Activated T-cell treated with anti-CD3 and anti-CD28 coated beads for 48 hours (primary cell): ENCODE data around the gene PPP1R26.

Experiments used
- DNase-seq: peaks from one replicate; pipeline ENCODE4 v3.0.0-alpha.2; 2020; ENCODE audit warnings: low read depth

Gene PPP1R26

DNA sequence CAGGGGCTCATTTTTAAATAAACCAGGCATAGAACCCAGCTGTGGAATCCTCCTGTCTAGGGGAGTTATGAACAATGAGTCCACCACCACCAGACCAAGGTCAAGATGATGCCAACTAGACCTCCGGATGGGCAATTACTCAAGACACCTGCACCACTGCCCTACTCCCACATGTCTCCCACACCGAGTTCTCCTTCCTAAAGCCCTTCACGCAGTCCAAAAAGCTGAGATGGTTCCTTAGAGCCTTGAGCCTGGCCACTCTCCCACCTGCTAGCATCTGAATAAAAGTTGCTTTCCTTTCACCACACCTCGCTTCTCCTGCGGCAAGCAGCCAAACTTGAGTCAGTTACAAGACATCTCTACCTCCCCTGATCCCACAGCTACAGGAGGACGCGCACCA lies 15.4 kb upstream of the PPP1R26 start:
- no peak for DNase-seq

DNA sequence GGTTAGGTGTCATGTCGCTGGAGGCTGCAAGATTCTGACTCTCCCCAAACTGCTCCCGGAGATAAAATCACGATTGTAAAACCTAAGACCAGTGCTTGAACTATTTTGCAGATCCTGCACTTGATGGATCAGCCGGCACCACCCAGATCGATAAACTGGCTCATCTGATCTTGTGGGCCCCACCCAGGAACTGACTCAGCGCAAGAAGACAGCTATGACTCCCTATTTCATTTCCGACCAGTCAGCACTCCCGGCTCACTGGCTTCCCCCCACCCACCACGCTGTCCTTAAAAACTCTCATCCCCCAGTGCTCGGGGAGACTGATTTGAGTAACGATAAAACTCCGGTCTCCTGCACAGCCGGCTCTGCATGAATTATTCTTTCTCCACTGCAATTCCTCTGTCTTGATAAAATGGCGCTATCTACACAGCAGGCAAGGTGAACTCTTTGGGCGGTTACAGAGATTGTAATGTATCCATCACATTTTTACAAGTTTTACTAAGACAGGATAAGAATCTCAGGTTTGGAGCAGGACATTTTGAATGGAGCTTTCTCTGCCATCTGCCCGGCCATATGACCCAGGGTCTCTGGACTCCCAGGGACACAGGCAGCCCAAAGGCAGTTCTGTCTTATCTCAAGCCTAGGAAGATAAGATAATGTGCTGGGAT lies 10.6 kb upstream of the PPP1R26 start:
- peak; percentile 39 for DNase-seq

GRCh38 chr9:135471791-135472640 lies 7.6 kb upstream of the PPP1R26 start:
- no peak for DNase-seq

DNA sequence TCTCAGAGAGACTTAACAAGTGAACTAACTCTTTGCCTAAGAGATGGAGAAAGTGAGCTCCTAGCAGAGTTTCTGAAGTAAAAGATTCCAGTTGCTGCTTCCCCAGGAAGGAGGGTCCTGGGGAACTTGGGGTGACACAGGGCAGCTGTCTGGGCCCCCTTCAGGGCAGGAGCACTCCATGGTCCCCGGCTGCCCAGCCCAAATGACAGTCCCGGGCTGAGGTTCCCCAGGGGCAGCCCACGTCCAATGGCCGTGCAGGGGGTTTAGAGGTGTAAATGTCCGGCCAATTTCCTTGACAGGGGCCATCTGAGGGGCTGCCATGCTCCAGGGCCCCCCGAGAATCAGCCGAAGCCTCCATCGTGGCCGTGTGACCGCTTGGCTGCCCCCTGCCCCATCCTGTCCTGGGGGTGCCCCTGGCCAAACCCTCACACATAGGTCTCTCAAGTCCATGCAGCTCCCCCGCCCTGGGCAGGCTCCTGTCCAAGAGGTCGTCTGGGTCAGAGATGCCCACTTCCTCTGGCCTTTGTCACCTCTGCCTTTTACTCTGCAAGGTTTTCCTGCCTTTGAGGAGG lies 5.5 kb upstream of the PPP1R26 start:
- DNase-seq, result no peak

- DNase-seq, result peak; percentile 21
Observed at GRCh38 chr9:135474915-135475314, 4.7 kb upstream of the PPP1R26 start.

- DNase-seq, result no peak
Observed at GRCh38 chr9:135476561-135477355, 2.8 kb upstream of the PPP1R26 start.

- DNase-seq, result no peak
Observed at GRCh38 chr9:135478191-135478590, 1.4 kb upstream of the PPP1R26 start.

DNA sequence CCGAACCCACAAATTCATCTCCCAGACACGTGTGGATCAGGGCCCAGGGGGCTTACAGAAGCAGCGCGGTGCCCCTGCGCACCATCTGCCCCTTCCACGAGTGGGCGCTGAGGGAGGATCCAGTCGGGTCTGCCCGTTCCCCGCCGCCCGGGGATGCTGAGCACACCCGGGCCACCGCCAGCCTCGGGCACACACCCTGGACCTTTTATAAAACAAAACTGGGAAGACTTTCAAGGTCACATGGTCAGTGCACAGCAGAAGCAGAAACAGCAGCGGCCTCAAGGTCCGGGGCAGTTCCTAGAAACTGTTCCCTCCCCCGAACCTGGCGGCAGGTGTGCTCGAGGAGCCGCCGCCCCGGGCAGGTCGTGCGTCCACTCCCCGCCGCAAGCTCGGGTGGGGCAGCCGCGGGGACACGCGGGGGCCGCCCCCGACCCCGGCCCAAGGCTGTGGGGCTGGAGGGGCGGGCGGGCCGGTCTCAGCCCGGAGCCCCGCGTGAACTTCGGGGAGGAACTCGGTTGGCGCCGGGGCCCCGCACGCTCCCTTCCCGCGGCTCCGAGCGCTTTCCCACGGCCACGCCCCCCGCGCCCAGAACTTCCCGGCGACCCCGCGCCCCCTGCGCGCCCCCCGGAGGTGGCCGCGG lies 633 bp upstream of the PPP1R26 start:
- DNase-seq, result no peak

GRCh38 chr9:135480071-135480939 lies 723 bp downstream of the PPP1R26 start:
- DNase-seq, result no peak

- no peak for DNase-seq
Observed at GRCh38 chr9:135480940-135481310, 1.3 kb downstream of the PPP1R26 start.

DNA sequence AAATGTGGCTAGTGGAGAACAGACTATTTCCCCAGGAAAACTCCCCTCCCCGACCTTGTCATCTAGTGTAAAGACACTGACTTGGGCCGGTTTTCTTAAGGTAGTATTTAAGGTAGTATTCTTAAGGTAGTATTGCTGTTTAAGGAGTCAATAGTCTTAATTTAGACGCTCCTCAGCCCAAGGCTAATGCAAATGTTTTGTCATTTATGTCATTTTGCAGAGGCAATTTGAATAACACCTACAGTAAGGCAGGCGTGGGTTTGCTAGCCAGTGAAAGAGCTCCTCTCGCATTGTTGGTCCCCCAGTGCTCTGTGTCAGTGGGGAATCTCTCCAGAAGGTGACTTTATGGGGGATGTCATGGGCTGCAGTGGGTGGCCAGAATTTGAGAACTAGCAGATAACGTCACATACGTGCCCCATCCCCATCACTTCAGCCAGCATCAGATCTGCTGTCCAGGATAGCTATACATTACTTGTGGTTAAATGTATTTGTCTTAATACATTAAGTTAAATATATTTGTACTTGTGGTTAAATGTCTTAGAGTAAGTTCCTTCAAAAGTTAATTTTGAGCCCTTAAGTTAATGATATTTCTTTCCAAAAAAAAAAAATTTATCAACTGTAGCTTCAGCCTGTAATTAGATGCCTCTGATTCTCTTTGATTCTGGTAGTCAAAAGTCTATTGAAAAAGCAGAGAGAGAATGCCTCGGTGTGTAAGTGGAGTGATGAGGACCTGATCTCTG lies 2.6 kb downstream of the PPP1R26 start:
- no peak for DNase-seq

GRCh38 chr9:135484460-135485277 lies 5.1 kb downstream of the PPP1R26 start:
- DNase-seq, result no peak

DNA sequence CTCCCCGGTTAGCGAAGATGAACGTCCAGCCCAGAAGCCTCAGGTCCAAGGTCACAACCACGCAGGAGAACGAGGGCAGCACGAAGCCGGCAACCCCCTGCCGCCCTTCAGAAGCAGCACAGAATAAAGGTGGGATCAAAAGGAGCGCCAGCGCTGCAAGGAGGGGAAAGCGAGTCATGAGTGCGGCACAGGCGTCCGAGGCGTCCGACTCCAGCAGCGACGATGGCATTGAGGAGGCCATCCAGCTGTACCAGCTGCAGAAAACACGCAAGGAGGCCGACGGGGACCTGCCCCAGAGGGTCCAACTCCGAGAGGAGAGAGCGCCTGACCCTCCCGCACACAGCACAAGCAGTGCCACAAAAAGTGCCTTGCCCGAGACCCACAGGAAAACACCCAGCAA lies 5.8 kb downstream of the PPP1R26 start:
- DNase-seq, result no peak

- no peak for DNase-seq
Observed at GRCh38 chr9:135485832-135486231, 6.2 kb downstream of the PPP1R26 start.

- DNase-seq, result no peak
Observed at GRCh38 chr9:135486267-135487065, 6.9 kb downstream of the PPP1R26 start.

GRCh38 chr9:135487281-135488012 lies 7.9 kb downstream of the PPP1R26 start:
- no peak for DNase-seq

DNA sequence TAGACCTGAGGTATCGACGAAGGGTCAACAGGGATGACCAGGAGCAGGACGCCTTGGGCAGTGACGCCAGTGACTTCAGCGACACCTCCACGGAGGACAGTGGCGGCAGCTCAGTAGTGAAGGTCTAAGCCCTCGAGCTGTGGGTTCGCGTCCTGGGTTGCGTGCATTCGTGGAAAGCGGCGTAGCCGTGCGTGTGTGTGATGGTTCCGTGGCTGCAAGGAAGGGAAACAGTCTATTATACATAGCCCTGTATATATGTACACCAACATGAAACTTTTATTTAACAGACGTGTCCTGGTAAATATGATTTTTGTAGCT lies 8.4 kb downstream of the PPP1R26 start:
- no peak for DNase-seq

DNA sequence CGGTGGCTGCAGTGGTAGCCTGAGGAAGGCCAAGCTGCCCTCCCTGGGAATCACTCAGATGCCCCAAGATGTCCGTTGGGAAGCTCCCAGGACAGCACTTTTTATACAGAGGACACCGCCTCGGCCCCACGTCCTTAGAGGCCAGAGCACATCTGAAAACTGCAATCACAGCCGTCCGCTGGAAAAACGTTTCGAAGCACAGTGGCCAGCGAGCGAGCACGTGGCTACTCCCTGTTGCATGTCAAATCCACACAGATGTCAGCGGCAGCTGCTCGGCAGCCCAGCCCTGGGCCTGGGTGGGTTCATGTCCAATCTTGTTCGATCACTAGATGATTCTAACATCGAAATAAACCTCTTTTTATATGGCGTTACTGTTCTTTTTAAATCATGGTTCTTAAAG lies 8.9 kb downstream of the PPP1R26 start:
- DNase-seq, result no peak
